Measurements from ENCODE around the gene IRF9. TPM values are rescaled to one million over a fixed set of nuclear protein-coding genes. Genes with fewer than 3 reads are reported as not detected.

IRF9 gene
- total RNA-seq, 1 experiment from 2014 or later: 15.6 TPM

DNA sequence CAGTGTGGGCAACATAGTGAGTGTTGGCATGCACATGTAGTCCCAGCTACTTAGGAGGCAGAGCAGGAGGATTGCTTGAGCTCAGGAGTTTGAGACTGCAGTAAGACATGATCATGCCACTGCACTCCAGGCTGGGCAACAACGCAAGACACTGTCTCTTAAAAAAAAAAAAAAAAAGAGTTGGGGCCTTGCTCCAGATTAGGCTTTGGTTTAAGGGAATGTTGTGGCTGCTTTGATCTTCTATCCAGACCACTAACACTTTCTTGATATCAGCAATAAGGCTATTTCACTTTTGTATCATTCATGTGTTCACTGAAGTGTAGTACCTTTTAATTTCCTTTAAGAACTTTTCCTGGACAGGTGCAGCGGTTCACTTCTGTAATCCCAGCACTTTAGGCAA is 33.4 kb upstream of the IRF9 start:
- H3K4me1 Mint-ChIP-seq: peaks cover 4% of the 10 kb centered on the region
- peaks cover 8% of the 10 kb centered on the region; the same call in 1 of the 2 replicates for H3K36me3 Mint-ChIP-seq
- ChIA-PET CTCF (interaction anchor here (0.6 to 1.6 kb wide), 4 partner anchors 8 to 649 kb away, joined by 3 to 4 read pairs (median 4); partner anchors contain the start of genes IRF9 and PSME1), POLR2A (interaction anchor here (0.7 to 1.8 kb wide), 4 partner anchors 8 to 143 kb away, joined by 3 to 6 read pairs (median 3); partner anchors contain the start of genes DCAF11, IRF9, NRL and PSME1)
- no peaks in the 10 kb centered on the region for H3K9me3 Mint-ChIP-seq
- no peak overlapping the region for H3K27ac Mint-ChIP-seq
- no peak overlapping the region for H3K4me3 Mint-ChIP-seq
- DNase-seq (ENCODE audit: low spot score) (no peak), ATAC-seq (no peak)
- no peaks in the 10 kb centered on the region for H3K27me3 Mint-ChIP-seq (ENCODE audit: low read depth)
- TF ChIP-seq ZNF121 (CRISPR knock-in tag; IDR thresholded peaks at IDR 0.05) (no peak), ATF1 (CRISPR knock-in tag; IDR thresholded peaks at IDR 0.05) (no peak)
- TF ChIP-seq, protein P1, sequence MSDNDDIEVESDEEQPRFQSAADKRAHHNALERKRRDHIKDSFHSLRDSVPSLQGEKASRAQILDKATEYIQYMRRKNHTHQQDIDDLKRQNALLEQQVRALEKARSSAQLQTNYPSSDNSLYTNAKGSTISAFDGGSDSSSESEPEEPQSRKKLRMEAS (CRISPR knock-in tag; IDR thresholded peaks at IDR 0.05): no peak
- TF ChIP-seq, protein P2, sequence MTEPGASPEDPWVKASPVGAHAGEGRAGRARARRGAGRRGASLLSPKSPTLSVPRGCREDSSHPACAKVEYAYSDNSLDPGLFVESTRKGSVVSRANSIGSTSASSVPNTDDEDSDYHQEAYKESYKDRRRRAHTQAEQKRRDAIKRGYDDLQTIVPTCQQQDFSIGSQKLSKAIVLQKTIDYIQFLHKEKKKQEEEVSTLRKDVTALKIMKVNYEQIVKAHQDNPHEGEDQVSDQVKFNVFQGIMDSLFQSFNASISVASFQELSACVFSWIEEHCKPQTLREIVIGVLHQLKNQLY (CRISPR knock-in tag; IDR thresholded peaks at IDR 0.05): no peak

DNA sequence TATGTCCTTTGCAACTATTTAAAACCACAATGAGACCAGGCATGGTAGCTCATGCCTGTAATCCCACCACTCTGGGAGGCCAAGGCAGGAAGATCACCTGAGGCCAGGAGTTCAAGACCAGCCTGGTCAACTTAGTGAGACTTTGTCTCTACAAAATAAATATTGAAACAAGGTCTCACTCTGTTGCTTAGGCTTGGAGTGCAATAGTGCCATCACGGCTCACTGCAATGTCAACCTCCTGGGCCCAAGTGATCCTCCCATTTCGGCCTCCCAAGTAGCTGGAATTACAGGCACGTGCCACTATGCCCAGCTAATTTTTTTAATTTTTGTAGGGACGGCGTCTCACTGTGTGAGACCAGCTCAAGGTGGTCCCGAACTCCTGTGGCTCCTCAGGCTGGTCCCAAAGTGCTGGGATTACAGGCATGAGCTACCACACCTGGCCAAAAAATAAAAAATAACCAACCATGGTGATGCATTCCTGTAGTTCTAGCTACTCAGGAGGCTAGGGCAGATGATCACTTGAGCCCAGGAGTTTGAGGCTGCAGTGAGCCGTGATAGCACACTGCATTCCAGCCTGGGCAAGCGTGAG is 31.6 kb upstream of the IRF9 start:
- no peak for DNase-seq (ENCODE audit: low spot score)
- Mint-ChIP-seq H3K27me3 (ENCODE audit: low read depth) (no peaks in the 10 kb centered on the region; the same call in 1 of the 2 replicates), H3K4me1 (peaks cover 4% of the 10 kb centered on the region), H3K9me3 (no peaks in the 10 kb centered on the region), H3K27ac (no peak overlapping the region), H3K36me3 (no peaks in the 10 kb centered on the region), H3K4me3 (no peak overlapping the region)
- CTCF ChIA-PET: interaction anchor here (1.3 kb wide), 1 partner anchor 32 kb away, joined by 6 read pairs; the partner anchor contains the start of gene IRF9
- POLR2A ChIA-PET: interaction anchor here (0.8 kb wide), 1 partner anchor 15 kb away, joined by 5 read pairs; the partner anchor contains the start of genes DCAF11 and NRL
- ATAC-seq: no peak
- TF ChIP-seq NR1H2 (CRISPR knock-in tag; IDR thresholded peaks at IDR 0.05) (no peak), KAT7 (CRISPR knock-in tag; IDR thresholded peaks at IDR 0.05; ENCODE audit: borderline replicate concordance) (no peak), CBFB (CRISPR knock-in tag; IDR thresholded peaks at IDR 0.05; ENCODE audit: low read depth) (no peak), PRRX2 (CRISPR knock-in tag; IDR thresholded peaks at IDR 0.05) (no peak), TP53 (CRISPR knock-in tag; IDR thresholded peaks at IDR 0.05) (no peak), ZNF232 (CRISPR knock-in tag; IDR thresholded peaks at IDR 0.05) (no peak), ZNF219 (CRISPR knock-in tag; IDR thresholded peaks at IDR 0.05; ENCODE audit: borderline replicate concordance) (no peak), ELF4 (CRISPR knock-in tag; IDR thresholded peaks at IDR 0.05; ENCODE audit: low read depth) (no peak), NR3C1 (CRISPR knock-in tag; conservative IDR thresholded peaks at IDR 0.05; ENCODE audit: low read depth) (no peak), JUN (CRISPR knock-in tag; IDR thresholded peaks at IDR 0.05) (no peak), IRF2 (CRISPR knock-in tag; IDR thresholded peaks at IDR 0.05; ENCODE audit: borderline replicate concordance, low read depth) (no peak)
- TF ChIP-seq, protein P1 (CRISPR knock-in tag; IDR thresholded peaks at IDR 0.05): no peak
- TF ChIP-seq, protein P3, sequence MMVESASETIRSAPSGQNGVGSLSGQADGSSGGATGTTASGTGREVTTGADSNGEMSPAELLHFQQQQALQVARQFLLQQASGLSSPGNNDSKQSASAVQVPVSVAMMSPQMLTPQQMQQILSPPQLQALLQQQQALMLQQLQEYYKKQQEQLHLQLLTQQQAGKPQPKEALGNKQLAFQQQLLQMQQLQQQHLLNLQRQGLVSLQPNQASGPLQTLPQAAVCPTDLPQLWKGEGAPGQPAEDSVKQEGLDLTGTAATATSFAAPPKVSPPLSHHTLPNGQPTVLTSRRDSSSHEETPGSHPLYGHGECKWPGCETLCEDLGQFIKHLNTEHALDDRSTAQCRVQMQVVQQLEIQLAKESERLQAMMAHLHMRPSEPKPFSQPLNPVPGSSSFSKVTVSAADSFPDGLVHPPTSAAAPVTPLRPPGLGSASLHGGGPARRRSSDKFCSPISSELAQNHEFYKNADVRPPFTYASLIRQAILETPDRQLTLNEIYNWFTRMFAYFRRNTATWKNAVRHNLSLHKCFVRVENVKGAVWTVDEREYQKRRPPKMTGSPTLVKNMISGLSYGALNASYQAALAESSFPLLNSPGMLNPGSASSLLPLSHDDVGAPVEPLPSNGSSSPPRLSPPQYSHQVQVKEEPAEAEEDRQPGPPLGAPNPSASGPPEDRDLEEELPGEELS (CRISPR knock-in tag; IDR thresholded peaks at IDR 0.05): no peak
- TF ChIP-seq, protein P4, sequence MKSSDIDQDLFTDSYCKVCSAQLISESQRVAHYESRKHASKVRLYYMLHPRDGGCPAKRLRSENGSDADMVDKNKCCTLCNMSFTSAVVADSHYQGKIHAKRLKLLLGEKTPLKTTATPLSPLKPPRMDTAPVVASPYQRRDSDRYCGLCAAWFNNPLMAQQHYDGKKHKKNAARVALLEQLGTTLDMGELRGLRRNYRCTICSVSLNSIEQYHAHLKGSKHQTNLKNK (CRISPR knock-in tag; IDR thresholded peaks at IDR 0.05): no peak
- TF ChIP-seq, protein P5, sequence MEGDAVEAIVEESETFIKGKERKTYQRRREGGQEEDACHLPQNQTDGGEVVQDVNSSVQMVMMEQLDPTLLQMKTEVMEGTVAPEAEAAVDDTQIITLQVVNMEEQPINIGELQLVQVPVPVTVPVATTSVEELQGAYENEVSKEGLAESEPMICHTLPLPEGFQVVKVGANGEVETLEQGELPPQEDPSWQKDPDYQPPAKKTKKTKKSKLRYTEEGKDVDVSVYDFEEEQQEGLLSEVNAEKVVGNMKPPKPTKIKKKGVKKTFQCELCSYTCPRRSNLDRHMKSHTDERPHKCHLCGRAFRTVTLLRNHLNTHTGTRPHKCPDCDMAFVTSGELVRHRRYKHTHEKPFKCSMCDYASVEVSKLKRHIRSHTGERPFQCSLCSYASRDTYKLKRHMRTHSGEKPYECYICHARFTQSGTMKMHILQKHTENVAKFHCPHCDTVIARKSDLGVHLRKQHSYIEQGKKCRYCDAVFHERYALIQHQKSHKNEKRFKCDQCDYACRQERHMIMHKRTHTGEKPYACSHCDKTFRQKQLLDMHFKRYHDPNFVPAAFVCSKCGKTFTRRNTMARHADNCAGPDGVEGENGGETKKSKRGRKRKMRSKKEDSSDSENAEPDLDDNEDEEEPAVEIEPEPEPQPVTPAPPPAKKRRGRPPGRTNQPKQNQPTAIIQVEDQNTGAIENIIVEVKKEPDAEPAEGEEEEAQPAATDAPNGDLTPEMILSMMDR (IDR thresholded peaks at IDR 0.05): no peak
- TF ChIP-seq, protein P6, sequence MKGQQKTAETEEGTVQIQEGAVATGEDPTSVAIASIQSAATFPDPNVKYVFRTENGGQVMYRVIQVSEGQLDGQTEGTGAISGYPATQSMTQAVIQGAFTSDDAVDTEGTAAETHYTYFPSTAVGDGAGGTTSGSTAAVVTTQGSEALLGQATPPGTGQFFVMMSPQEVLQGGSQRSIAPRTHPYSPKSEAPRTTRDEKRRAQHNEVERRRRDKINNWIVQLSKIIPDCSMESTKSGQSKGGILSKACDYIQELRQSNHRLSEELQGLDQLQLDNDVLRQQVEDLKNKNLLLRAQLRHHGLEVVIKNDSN (CRISPR knock-in tag; IDR thresholded peaks at IDR 0.05): no peak
- TF ChIP-seq, protein P7, sequence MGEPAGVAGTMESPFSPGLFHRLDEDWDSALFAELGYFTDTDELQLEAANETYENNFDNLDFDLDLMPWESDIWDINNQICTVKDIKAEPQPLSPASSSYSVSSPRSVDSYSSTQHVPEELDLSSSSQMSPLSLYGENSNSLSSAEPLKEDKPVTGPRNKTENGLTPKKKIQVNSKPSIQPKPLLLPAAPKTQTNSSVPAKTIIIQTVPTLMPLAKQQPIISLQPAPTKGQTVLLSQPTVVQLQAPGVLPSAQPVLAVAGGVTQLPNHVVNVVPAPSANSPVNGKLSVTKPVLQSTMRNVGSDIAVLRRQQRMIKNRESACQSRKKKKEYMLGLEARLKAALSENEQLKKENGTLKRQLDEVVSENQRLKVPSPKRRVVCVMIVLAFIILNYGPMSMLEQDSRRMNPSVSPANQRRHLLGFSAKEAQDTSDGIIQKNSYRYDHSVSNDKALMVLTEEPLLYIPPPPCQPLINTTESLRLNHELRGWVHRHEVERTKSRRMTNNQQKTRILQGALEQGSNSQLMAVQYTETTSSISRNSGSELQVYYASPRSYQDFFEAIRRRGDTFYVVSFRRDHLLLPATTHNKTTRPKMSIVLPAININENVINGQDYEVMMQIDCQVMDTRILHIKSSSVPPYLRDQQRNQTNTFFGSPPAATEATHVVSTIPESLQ (CRISPR knock-in tag; IDR thresholded peaks at IDR 0.05): no peak
- TF ChIP-seq, protein P8, sequence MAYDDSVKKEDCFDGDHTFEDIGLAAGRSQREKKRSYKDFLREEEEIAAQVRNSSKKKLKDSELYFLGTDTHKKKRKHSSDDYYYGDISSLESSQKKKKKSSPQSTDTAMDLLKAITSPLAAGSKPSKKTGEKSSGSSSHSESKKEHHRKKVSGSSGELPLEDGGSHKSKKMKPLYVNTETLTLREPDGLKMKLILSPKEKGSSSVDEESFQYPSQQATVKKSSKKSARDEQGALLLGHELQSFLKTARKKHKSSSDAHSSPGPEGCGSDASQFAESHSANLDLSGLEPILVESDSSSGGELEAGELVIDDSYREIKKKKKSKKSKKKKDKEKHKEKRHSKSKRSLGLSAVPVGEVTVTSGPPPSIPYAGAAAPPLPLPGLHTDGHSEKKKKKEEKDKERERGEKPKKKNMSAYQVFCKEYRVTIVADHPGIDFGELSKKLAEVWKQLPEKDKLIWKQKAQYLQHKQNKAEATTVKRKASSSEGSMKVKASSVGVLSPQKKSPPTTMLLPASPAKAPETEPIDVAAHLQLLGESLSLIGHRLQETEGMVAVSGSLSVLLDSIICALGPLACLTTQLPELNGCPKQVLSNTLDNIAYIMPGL (CRISPR knock-in tag; IDR thresholded peaks at IDR 0.05): no peak

All from WTC11 (cell line).